Fibroblast of lung (primary cell): ENCODE data around the gene RARG. TPM values are rescaled to one million over a fixed set of nuclear protein-coding genes. Genes with fewer than 3 reads are reported as not detected.

Source experiments
- DNase-seq, 2 donors: peaks; one replicate each; pipeline versions ENCODE4 v3.0.0 to v3.0.0-alpha.2; 2010; ENCODE audit warnings: low read depth in 2 of 2
- H2AFZ ChIP-seq: 2 replicates; pipeline ENCODE4 v1.5.1; 2012; ENCODE audit warnings: low read length, control low read depth, inconsistent platforms
- H3K27ac ChIP-seq: 2 replicates; pipeline ENCODE4 v1.5.1; 2011; ENCODE audit warnings: low read length, control low read depth; ENCODE audit not compliant: insufficient read depth
- H3K27me3 ChIP-seq: 2 replicates; pipeline ENCODE4 v1.5.1; 2011; ENCODE audit warnings: mild to moderate bottlenecking, low read length; ENCODE audit not compliant: control insufficient read depth, insufficient read depth
- H3K36me3 ChIP-seq: 2 replicates; pipeline ENCODE4 v1.5.1; 2011; ENCODE audit warnings: low read length; ENCODE audit not compliant: control insufficient read depth, insufficient read depth
- H3K4me1 ChIP-seq: 2 replicates; pipeline ENCODE4 v1.5.1; 2011; ENCODE audit warnings: low read length; ENCODE audit not compliant: control insufficient read depth, insufficient read depth; ENCODE audit errors: extremely low read depth
- H3K4me2 ChIP-seq: 2 replicates; pipeline ENCODE4 v1.5.1; 2011; ENCODE audit warnings: low read length, control low read depth; ENCODE audit not compliant: insufficient read depth; ENCODE audit errors: extremely low read depth
- H3K4me3 ChIP-seq, 4 experiments: fragments of 200-600 bp in 1 of 4; sonication (generic) in 1 of 4; replicated peaks in 1 of 4; 2 replicates each; pipeline ENCODE4 v1.5.1; 2011 to 2016; ENCODE audit warnings: low read length in 4 of 4, low read depth in 3 of 4, mild to moderate bottlenecking in 3 of 4, control low read depth in 2 of 4, inconsistent platforms in 1 of 4, mixed read lengths in 1 of 4; ENCODE audit not compliant: insufficient read depth in 1 of 4; ENCODE audit errors: control extremely low read depth in 1 of 4
- H3K79me2 ChIP-seq: 2 replicates; pipeline ENCODE4 v1.5.1; 2012; ENCODE audit warnings: mild to moderate bottlenecking, low read length, inconsistent platforms; ENCODE audit not compliant: control insufficient read depth, insufficient read depth
- H3K9ac ChIP-seq: 2 replicates; pipeline ENCODE4 v1.5.1; 2011; ENCODE audit warnings: mild to moderate bottlenecking, low read length, control low read depth; ENCODE audit not compliant: insufficient read depth
- H3K9me3 ChIP-seq: 2 replicates; pipeline ENCODE4 v1.5.1; 2012; ENCODE audit warnings: low read depth, low read length; ENCODE audit not compliant: control insufficient read depth, insufficient read depth
- H4K20me1 ChIP-seq: 2 replicates; pipeline ENCODE4 v1.5.1; 2011; ENCODE audit warnings: low read length; ENCODE audit not compliant: control insufficient read depth, insufficient read depth; ENCODE audit errors: extremely low read depth
- EZH2 ChIP-seq: IDR thresholded peaks from 2 replicates; pipeline ENCODE4 v1.5.1; 2012; ENCODE audit warnings: low read length, control low read depth, mild to moderate bottlenecking; ENCODE audit errors: missing control alignments
- polyA plus RNA-seq, 2 donors: library from polyadenylated mRNA; depleted of rRNA in 1 of 2; stranded (reverse) in 1 of 2; unstranded in 1 of 2; fragments of >200 nt; gene quantifications; 2 replicates each; pipeline ENCODE4 v1.2.1, GENCODE V29; 2011 to 2012; ENCODE audit warnings: missing spikeins in 1 of 2
- total RNA-seq: library from RNA; depleted of rRNA; stranded (reverse); fragments of >200 nt; gene quantifications from 2 replicates; pipeline ENCODE4 v1.2.1, GENCODE V29; 2014
- TF ChIP-seq, protein P1 (sequence below), 2 donors: IDR thresholded peaks in 1 of 2; conservative IDR thresholded peaks in 1 of 2; 1 replicate in 1 of 2; 2 replicates in 1 of 2; pipeline ENCODE4 v1.5.1; 2011 to 2012; ENCODE audit warnings: low read length in 2 of 2, control low read depth in 1 of 2, inconsistent platforms in 1 of 2, low read depth in 1 of 2, mild to moderate bottlenecking in 1 of 2

RARG gene
- total and polyA plus RNA-seq, 2 donors (not counting 1 experiment from before 2014, with no cell fraction given) = 30.4 to 51.4 TPM

DNA sequence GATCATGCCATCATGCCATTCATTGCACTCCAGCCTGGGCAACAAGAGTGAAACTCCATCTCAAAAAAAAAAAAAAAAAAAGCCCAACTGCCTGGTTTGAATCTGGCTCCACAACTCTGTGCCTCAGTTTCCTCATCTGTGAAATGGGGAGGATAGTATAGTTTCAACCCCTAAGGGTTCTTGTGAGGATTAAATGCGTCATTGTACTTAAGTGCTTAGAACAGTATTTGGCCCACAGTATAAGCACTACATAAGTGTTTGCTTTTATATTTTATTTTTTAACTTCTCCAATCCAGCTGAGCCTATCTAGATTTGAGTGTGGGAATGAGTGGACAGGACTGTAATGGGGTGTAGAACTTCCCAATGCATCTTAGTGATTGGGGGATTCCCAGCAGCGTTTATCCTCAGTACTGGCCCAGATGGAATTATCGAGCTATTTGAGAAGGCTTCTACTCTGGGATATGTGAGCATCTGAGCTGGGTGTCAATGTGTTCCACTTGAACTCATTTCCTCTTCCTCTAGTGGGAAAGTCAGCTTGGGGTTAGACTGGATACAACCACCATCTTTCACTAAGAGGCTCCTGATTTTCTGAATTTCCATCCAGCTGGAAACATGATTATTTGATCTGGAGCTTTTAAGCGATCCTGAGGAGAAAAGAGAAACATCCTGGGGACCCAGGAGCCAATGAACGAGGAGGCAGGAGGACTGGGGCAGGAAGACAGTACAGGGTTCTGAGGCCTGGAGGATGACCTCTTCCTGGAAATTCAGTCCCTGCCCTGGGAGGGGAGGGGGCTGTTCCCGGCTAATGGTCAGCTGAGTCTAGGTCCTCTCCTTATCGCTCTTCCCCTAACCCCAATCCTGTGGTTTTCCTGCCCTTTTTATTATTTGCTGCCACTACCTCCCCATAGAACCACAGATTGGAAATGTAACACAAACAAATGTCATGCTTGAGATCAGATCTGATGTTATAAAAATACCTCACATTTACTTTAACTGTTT is 26.8 kb upstream of the RARG start:
- Histone ChIP-seq H3K27me3 (no peaks in the 10 kb centered on the region), H3K4me3 (no peak overlapping the region), H3K4me2 (no peak overlapping the region), H3K79me2 (peaks cover 2% of the 10 kb centered on the region), H4K20me1 (no peaks in the 10 kb centered on the region), H3K36me3 (peaks cover 6% of the 10 kb centered on the region), H2AFZ (no peak overlapping the region), H3K4me1 (no peaks in the 10 kb centered on the region), H3K27ac (no peak overlapping the region), H3K9me3 (no peaks in the 10 kb centered on the region), H3K9ac (no peak overlapping the region)
- TF ChIP-seq EZH2 = no peak
- TF ChIP-seq, protein P1, sequence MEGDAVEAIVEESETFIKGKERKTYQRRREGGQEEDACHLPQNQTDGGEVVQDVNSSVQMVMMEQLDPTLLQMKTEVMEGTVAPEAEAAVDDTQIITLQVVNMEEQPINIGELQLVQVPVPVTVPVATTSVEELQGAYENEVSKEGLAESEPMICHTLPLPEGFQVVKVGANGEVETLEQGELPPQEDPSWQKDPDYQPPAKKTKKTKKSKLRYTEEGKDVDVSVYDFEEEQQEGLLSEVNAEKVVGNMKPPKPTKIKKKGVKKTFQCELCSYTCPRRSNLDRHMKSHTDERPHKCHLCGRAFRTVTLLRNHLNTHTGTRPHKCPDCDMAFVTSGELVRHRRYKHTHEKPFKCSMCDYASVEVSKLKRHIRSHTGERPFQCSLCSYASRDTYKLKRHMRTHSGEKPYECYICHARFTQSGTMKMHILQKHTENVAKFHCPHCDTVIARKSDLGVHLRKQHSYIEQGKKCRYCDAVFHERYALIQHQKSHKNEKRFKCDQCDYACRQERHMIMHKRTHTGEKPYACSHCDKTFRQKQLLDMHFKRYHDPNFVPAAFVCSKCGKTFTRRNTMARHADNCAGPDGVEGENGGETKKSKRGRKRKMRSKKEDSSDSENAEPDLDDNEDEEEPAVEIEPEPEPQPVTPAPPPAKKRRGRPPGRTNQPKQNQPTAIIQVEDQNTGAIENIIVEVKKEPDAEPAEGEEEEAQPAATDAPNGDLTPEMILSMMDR (conservative IDR thresholded peaks at IDR 0.05 in 1 of 2, IDR thresholded peaks at IDR 0.05 in 1 of 2; ENCODE audit: low read depth in 1 of 2, low read length in 2 of 2) = no peak
- no peak for DNase-seq

DNA sequence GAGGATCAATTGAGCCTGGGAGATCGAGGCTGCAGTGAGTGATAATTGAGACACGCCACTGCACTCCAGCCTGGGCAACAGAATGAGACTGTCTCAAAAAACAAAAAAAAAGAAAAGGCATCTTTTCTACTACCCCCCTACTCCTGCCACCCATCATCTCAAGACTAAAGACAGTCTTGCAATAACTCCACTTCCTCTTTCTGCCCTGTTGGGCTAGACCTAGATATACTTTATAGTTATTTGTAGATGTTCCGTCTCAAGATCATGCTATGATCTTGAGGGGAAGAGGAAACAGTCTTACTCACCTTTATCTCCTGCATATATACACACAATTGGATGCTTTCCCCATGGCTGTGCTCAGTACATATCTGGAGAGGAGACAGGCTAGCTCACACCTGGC is 24.0 kb upstream of the RARG start:
- peaks cover 8% of the 10 kb centered on the region for H3K36me3 ChIP-seq
- H2AFZ ChIP-seq = no peak overlapping the region
- H3K4me3 ChIP-seq = no peak overlapping the region

More for the DNA sequence above, 24.0 kb upstream of the RARG start:
- peaks cover 11% of the 10 kb centered on the region for H3K4me1 ChIP-seq
- H3K27ac ChIP-seq = no peak overlapping the region
- peaks cover 18% of the 10 kb centered on the region for H3K79me2 ChIP-seq
- no peak overlapping the region for H3K4me2 ChIP-seq
- no peak overlapping the region for H3K9ac ChIP-seq
- no peak for DNase-seq
- TF ChIP-seq, protein P1 (conservative IDR thresholded peaks at IDR 0.05 in 1 of 2, IDR thresholded peaks at IDR 0.05 in 1 of 2; ENCODE audit: low read depth in 1 of 2, low read length in 2 of 2) = no peak
- TF ChIP-seq EZH2 = no peak
- H3K9me3 ChIP-seq = no peaks in the 10 kb centered on the region
- no peaks in the 10 kb centered on the region for H4K20me1 ChIP-seq
- H3K27me3 ChIP-seq = no peaks in the 10 kb centered on the region
